Right ventricle myocardium inferior (tissue), 1 donor: ENCODE results near the gene ZFAND6. TPM values are rescaled to one million over a fixed set of nuclear protein-coding genes. Genes with fewer than 3 reads are reported as not detected.
A peak's percentile ranks its signal among the peaks of the same experiment; 100 is the strongest.
"Not testable (repeated sequence)": the region's sequence is repeated elsewhere in the genome, so short reads cannot be mapped to it uniquely, and the experiment has no call there.

Source experiments
- ATAC-seq: fragments of 200-7000 bp; cut with Tn5 transposase; one replicate; pipeline ENCODE4 v1.9.1; 2020; ENCODE audit warnings: mild to moderate bottlenecking, moderate library complexity
- DNase-seq: peaks from one replicate; pipeline ENCODE4 v3.0.0; 2021; ENCODE audit errors: missing footprints
- intact Hi-C: fragments of 100-400 bp; cut with DNase I; formaldehyde crosslinking; loops from one replicate; pipeline ENCODE4 v1.11.0; 2022
- total RNA-seq: library from RNA; stranded (reverse); fragmentation: NEBNext Ultra II Directional; extraction: Animal tissue kit (Norgen Biotek cat#: 25700); gene quantifications from one replicate; pipeline ENCODE4 v1.2.1, GENCODE V29; 2021
- donor health status: DM: no; HTN: yes; CAD: no; lungs with severe emphysema.

The ZFAND6 gene
- total RNA-seq, 1 donor from 2014 or later = 72.4 TPM

- intact Hi-C loops, DNase-seq, ATAC-seq: not testable (repeated sequence)
Measured at GRCh38 chr15:80155378-80156175, 96.1 kb downstream of the ZFAND6 start.

GRCh38 chr15:80156176-80156720 lies 96.8 kb downstream of the ZFAND6 start:
- DNase-seq (no peak), ATAC-seq (no peak)
- intact Hi-C loops = no loop called here

DNA sequence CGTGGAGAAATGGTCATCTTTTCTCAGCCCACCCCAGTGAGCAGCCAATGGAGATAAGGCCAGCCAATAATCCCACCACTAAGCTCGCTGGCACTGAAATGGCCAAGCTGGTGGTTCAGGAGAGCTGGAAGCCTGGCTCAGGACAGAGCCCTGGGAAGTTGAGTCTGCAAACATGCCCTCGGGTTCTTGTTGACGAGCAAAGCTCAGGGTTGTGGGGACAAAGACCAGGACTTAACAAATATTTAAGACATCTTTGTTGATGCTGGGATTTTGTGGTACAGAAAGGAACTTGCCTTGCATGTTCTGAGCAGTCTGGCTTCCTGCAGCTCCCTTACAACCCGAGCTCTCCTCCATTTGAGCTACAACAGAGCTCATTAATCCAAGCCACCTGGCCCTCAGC lies 97.7 kb downstream of the ZFAND6 start:
- no peak for ATAC-seq
- no peak for DNase-seq
- intact Hi-C loops = no loop called here

DNA sequence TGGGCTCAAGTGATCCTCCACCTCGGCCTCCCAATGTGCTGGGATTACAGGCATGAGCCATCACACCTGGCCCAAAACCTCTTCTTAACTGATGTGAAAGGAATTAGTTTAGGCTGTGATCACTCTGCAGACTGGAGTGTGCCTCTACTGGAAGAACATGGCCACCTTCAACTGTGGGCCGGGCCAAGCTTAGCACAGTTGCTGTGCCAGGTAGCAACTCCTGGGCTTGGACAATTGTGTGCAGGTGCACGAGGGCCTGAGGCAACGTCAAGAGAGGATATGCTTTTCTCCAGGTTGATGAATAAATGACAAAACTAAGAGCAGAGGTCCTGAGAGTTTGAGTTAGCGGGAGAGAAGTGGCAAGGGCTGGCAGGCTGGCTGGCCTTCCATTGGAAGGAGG lies 99.8 kb downstream of the ZFAND6 start:
- ATAC-seq = no peak
- DNase-seq = no peak
- intact Hi-C loops = no loop called here

- ATAC-seq (no peak), DNase-seq (no peak)
- intact Hi-C loops = no loop called here
Measured at GRCh38 chr15:80159811-80160569, 100.5 kb downstream of the ZFAND6 start.

- ATAC-seq (peak; percentile 68), DNase-seq (peak; percentile 84)
- intact Hi-C loops = no loop called here
Measured at GRCh38 chr15:80160570-80161156, 101.2 kb downstream of the ZFAND6 start.

DNA sequence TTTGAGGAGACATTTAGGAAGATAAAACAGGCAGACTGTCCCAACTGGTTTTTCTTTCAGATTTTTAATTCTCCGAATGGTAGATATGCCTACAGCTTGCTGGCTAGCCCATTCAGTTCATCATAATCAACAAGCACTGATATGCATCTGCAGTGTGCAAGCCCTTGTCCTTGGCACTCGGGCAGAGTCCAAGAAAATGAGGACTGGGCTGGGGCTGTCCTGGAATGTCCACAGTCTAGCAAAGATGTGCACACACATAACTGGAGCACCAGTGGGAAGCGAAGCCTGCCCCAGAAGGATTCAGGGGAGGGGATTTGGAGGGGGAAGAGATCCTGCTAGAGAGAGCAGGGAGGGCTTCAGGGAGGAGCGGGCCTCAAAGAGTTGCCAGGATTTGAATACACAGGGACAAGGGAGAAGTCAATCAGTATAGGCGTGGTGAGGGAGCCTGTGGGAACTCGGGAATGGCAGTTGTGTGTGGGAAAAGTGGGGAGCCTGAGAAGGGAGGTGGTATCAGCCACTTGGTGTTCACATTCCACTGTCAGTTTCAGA lies 102.1 kb downstream of the ZFAND6 start:
- ATAC-seq (no peak), DNase-seq (no peak)
- intact Hi-C loops = no loop called here

GRCh38 chr15:80162059-80162554 lies 102.6 kb downstream of the ZFAND6 start:
- ATAC-seq = no peak
- intact Hi-C loops = no loop called here
- no peak for DNase-seq

DNA sequence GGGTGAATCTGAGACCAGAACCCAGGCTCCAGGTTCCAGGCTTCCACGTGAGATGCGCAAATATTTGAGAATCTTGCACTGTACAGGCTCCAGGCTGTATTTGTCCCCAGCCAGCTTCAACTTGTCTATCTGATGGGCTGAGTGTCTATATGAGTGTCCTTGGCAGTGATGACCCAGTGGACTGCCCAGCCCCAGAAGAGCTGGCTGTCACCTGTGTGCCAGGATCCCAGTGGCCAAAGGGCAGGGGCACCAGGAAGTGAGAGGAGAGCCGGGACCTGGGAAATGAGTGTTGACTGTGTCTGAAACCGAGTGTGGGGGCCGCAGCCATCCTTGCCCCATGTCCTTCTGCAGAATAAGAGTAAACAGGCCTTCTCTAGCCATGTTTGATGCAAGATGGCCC lies 103.7 kb downstream of the ZFAND6 start:
- ATAC-seq (peak; percentile 65), DNase-seq (no peak)
- intact Hi-C loops = no loop called here

GRCh38 chr15:80163897-80164296 lies 104.4 kb downstream of the ZFAND6 start:
- intact Hi-C loops = no loop called here

GRCh38 chr15:80167936-80168335 lies 108.5 kb downstream of the ZFAND6 start:
- ATAC-seq (no peak), DNase-seq (no peak)
- intact Hi-C loops = no loop called here

More at GRCh38 chr15:80163897-80164296, 104.4 kb downstream of the ZFAND6 start:
- no peak for ATAC-seq
- no peak for DNase-seq

DNA sequence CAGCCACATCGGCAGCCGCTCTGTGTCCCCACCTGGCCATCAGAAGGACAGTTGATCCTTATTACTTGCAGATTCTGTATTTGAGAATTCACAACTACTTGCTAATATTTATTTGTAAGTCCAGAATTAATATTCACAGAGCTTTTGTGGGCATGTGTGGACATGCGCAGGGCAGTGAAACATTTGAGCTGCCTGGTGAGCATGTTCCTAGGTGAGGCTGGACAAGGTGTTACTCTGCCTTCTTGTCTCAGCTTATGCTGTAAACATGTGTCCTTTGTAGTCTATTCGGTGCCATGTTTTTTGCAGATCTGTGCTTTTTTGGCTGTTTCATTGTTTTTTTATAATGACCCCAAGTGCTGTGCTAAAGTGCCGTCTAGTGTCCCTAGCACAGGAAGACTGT lies 108.9 kb downstream of the ZFAND6 start:
- no peak for DNase-seq
- no peak for ATAC-seq
- intact Hi-C loops = no loop called here

GRCh38 chr15:80169768-80170357 lies 110.4 kb downstream of the ZFAND6 start:
- intact Hi-C loops = no loop called here
- no peak for DNase-seq
- ATAC-seq = no peak

DNA sequence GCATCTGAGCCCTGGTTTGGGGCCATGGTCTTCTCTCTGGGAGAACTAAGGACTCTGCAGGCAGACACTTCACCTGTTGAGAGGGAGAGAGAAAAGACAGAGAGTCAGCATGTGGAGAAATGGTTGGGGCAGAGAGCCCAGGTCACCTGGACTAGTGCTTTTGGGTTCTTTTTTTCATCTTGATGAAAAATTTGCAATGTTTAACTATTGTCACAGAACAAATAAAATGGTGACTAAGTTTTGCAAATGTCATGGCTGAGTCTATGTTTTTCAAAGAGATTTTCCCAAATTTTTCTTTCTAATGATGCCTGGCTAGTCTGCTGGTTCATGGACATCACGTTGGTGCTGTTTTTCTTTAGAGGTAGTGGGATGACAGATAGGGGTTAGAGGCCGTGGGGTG lies 111.1 kb downstream of the ZFAND6 start:
- intact Hi-C loops = no loop called here
- ATAC-seq = no peak
- DNase-seq = no peak

- ATAC-seq = no peak
- intact Hi-C loops = no loop called here
Measured at GRCh38 chr15:80171787-80172186, 112.3 kb downstream of the ZFAND6 start.

GRCh38 chr15:80172401-80172800 lies 112.9 kb downstream of the ZFAND6 start:
- DNase-seq = no peak
- ATAC-seq = no peak
- intact Hi-C loops = no loop called here

More at GRCh38 chr15:80171787-80172186, 112.3 kb downstream of the ZFAND6 start:
- DNase-seq = no peak

DNA sequence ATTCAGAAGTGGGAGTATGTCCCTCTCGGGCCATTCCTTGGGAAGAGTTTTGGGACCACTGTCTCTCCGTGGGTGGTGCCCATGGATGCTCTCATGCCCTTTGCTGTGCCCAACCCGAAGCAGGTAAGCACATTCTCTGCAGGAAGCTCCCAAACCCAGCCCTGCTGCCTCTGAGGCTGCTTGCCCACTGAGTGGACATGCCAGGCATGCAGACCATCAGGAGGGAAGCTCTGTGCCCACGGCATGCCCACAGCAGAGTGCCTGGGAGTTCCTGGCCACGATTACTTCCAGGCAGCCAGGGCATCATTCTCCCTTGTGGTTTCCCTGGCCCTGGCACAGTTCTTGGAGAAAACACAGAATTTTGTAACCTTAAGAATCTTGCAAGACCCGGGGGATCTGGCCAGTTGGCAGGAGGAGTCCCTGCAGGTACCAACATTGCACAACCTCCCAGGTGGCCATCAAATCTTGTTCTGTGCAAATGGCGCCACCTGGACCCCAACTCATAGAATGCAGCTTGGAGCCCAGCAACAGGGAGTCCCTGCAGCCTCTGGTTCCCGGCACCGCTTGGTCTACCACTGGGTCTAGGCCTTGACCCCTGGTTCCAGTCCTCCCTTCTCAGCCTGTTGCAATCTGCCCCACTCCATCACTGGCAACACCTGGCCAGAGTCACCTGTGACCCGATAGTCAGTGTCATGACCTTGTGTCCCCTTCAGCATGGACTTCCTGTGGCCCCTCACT lies 113.7 kb downstream of the ZFAND6 start:
- peak; percentile 32 for ATAC-seq
- DNase-seq = no peak
- intact Hi-C loops = no loop called here
